ENCODE data around the gene ALDOB. TPM values are rescaled to one million over a fixed set of nuclear protein-coding genes. Genes with fewer than 3 reads are reported as not detected.
"Not testable (repeated sequence)": the region's sequence is repeated elsewhere in the genome, so short reads cannot be mapped to it uniquely, and the experiment has no call there.

Gene ALDOB
- total RNA-seq, 2 experiments from 2014 or later: not detected

- TF ChIP-seq, protein P1, sequence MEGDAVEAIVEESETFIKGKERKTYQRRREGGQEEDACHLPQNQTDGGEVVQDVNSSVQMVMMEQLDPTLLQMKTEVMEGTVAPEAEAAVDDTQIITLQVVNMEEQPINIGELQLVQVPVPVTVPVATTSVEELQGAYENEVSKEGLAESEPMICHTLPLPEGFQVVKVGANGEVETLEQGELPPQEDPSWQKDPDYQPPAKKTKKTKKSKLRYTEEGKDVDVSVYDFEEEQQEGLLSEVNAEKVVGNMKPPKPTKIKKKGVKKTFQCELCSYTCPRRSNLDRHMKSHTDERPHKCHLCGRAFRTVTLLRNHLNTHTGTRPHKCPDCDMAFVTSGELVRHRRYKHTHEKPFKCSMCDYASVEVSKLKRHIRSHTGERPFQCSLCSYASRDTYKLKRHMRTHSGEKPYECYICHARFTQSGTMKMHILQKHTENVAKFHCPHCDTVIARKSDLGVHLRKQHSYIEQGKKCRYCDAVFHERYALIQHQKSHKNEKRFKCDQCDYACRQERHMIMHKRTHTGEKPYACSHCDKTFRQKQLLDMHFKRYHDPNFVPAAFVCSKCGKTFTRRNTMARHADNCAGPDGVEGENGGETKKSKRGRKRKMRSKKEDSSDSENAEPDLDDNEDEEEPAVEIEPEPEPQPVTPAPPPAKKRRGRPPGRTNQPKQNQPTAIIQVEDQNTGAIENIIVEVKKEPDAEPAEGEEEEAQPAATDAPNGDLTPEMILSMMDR (IDR thresholded peaks at IDR 0.05): no peak
- Mint-ChIP-seq H3K4me3 (no peak overlapping the region), H3K27me3 (no peaks in the 10 kb centered on the region), H3K9me3 (peaks cover 19% of the 10 kb centered on the region), H3K27ac (no peak overlapping the region), H3K4me1 (ENCODE audit: low read depth) (peaks cover 26% of the 10 kb centered on the region), H3K36me3 (ENCODE audit: low read depth) (peaks cover 67% of the 10 kb centered on the region)
- ATAC-seq (no peak), DNase-seq (no peak)
- ChIA-PET CTCF (interaction anchor here (0.7 to 2.7 kb wide), 12 partner anchors 10 to 179 kb away, joined by 3 to 16 read pairs (median 4); partner anchors contain the start of genes MRPL50 and ZNF189), POLR2A (interaction anchor here (1.0 kb wide), 1 partner anchor 9 kb away, joined by 3 read pairs; no protein-coding TSS in a partner anchor)
- intact Hi-C loops (cut with micrococcal nuclease): no loop called here
Measured at GRCh38 chr9:101388507-101388993, 47.0 kb downstream of the ALDOB start.

DNA sequence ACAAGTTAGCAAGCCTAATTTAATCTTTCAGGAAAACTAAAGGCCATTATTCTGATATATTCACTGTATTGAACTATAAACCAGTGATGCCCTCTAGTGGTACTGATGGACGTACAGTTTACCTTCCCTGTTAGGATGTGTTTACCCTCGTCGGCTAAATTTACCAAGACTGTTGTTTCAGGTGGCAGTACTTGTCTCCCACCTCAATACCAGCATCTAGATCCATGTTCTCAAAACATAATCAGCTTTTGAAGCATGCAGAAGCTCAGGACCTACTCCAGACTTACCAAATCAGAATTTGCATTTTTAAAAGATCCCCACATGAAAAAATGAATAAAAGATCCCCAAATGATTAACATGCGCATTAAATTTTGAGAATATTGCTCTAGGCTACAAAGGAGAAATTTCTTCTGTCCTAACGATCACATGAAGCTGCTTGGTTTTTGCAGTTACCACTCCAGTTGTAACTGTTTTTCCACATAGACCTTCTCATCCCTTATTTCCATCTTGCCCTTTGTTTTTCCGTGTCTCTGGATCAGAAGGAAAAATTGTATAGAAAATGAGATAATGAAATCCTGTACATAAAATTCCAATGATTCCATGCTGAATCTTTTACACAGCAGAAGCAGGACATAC, 47.6 kb downstream of the ALDOB start:
- H3K4me1 Mint-ChIP-seq (ENCODE audit: low read depth): peaks cover 22% of the 10 kb centered on the region
- H3K27me3 Mint-ChIP-seq: no peaks in the 10 kb centered on the region
- ATAC-seq (peak; percentile 64), DNase-seq (no peak)
- TF ChIP-seq, protein P1 (IDR thresholded peaks at IDR 0.05): peak; percentile 49
- H3K36me3 Mint-ChIP-seq (ENCODE audit: low read depth): peaks cover 61% of the 10 kb centered on the region
- peak overlapping the region; percentile 49 for H3K27ac Mint-ChIP-seq
- CTCF ChIA-PET: interaction anchor here (0.7 to 2.7 kb wide), 13 partner anchors 8 to 138 kb away, joined by 3 to 16 read pairs (median 4); partner anchors contain the start of genes MRPL50 and ZNF189
- no peak overlapping the region for H3K4me3 Mint-ChIP-seq
- POLR2A ChIA-PET: no interaction called here
- H3K9me3 Mint-ChIP-seq: peaks cover 16% of the 10 kb centered on the region
- intact Hi-C loops (cut with micrococcal nuclease): no loop called here

DNA sequence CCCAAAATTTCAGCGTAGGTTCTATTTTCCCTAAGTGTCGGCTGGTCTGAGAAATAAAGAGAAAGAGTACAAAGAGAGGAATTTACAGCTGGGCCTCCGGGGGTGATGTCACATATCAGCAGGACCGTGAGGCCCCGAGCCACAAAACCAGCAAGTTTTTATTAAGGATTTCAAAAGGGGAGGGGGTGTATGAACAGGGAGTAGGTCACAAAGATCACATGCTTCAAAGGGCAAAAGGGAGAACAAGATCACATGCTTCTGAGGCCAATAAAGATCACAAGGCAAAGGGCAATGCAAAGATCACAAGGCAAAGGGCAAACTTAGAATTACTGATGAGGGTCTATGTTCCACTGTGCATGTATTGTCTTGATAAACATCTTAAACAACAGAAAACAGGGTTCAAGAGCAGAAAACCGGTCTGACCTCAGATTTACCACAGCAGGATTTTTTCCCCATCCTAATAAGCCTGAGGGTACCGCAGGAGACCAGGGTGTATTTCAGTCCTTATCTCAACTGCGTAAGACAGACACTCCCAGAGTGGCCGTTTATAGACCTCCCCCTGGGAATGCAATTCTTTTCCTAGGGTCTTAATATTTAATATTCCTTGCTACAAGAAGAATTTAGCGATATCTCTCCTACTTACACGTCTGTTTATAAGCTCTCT, 50.6 kb downstream of the ALDOB start, which contains the start of gene BAAT:
TSS of gene BAAT (minus strand) at position 134 of the 664 bp plus-strand sequence. CDS start 13,602 bp downstream, outside the sequence.
- DNase-seq; CTCF ChIA-PET; H3K9me3 Mint-ChIP-seq; ATAC-seq; POLR2A ChIA-PET; H3K27me3 Mint-ChIP-seq; H3K27ac Mint-ChIP-seq; intact Hi-C loops (cut with micrococcal nuclease); H3K4me3 Mint-ChIP-seq; H3K4me1 Mint-ChIP-seq (ENCODE audit: low read depth): not testable (repeated sequence)
- H3K36me3 Mint-ChIP-seq (ENCODE audit: low read depth): peaks cover 34% of the 10 kb centered on the region

GRCh38 chr9:101383361-101383760, 52.2 kb downstream of the ALDOB start:
- intact Hi-C loops (cut with micrococcal nuclease): no loop called here
- no peak overlapping the region for H3K27ac Mint-ChIP-seq
- no peak for DNase-seq
- peaks cover 2% of the 10 kb centered on the region for H3K27me3 Mint-ChIP-seq
- TF ChIP-seq, protein P1 (IDR thresholded peaks at IDR 0.05): no peak
- H3K9me3 Mint-ChIP-seq: peaks cover 10% of the 10 kb centered on the region
- ChIA-PET POLR2A (no interaction called here), CTCF (no interaction called here)
- ATAC-seq: no peak
- no peak overlapping the region for H3K4me3 Mint-ChIP-seq
- peaks cover 4% of the 10 kb centered on the region for H3K4me1 Mint-ChIP-seq (ENCODE audit: low read depth)
- peaks cover 25% of the 10 kb centered on the region for H3K36me3 Mint-ChIP-seq (ENCODE audit: low read depth)

- POLR2A ChIA-PET: interaction anchor here (1.1 kb wide), 1 partner anchor 16 kb away, joined by 5 read pairs; no protein-coding TSS in a partner anchor
- intact Hi-C loops (cut with micrococcal nuclease): no loop called here
- H3K4me3 Mint-ChIP-seq: no peak overlapping the region
- H3K36me3 Mint-ChIP-seq (ENCODE audit: low read depth): peaks cover 18% of the 10 kb centered on the region
- no peak for ATAC-seq
- DNase-seq: no peak
- TF ChIP-seq, protein P1 (IDR thresholded peaks at IDR 0.05): no peak
- H3K4me1 Mint-ChIP-seq (ENCODE audit: low read depth): no peaks in the 10 kb centered on the region
- H3K27ac Mint-ChIP-seq: no peak overlapping the region
- CTCF ChIA-PET: interaction anchor here (1.0 kb wide), 1 partner anchor 8 kb away, joined by 3 read pairs; no protein-coding TSS in a partner anchor
- peaks cover 4% of the 10 kb centered on the region for H3K27me3 Mint-ChIP-seq
- H3K9me3 Mint-ChIP-seq: peaks cover 12% of the 10 kb centered on the region
Measured at GRCh38 chr9:101381833-101382342, 53.7 kb downstream of the ALDOB start.

Data from activated CD8-positive, alpha-beta T cell treated with anti-CD3 and anti-CD28 coated beads for 36 hours (primary cell).